GM19395 (cell line): Measurements from ENCODE around the gene OR2V1.
A peak's percentile ranks its signal among the peaks of the same experiment; 100 is the strongest.
"Not testable (repeated sequence)": the region's sequence is repeated elsewhere in the genome, so short reads cannot be mapped to it uniquely, and the experiment has no call there.

Source experiments
- ATAC-seq: cut with Tn5 transposase; IDR thresholded peaks from one replicate; pipeline ENCODE4 v1.9.1; 2021; ENCODE audit warnings: mild to moderate bottlenecking, moderate library complexity; ENCODE audit not compliant: unreplicated experiment

OR2V1 gene

GRCh38 chr5:181160152-181160754, 29.3 kb upstream of the OR2V1 start:
- ATAC-seq, result no peak

GRCh38 chr5:181159286-181160151, 28.6 kb upstream of the OR2V1 start:
- peak; percentile 74 for ATAC-seq

GRCh38 chr5:181158869-181159268, 27.9 kb upstream of the OR2V1 start:
- ATAC-seq, result no peak

- no peak for ATAC-seq
Observed at GRCh38 chr5:181156758-181157157, 25.8 kb upstream of the OR2V1 start.

GRCh38 chr5:181153814-181154213, 22.8 kb upstream of the OR2V1 start:
- ATAC-seq, result no peak

- ATAC-seq, result no peak
Observed at GRCh38 chr5:181152406-181152805, 21.4 kb upstream of the OR2V1 start.

- ATAC-seq, result no peak
Observed at GRCh38 chr5:181151146-181151545, 20.2 kb upstream of the OR2V1 start.

GRCh38 chr5:181149806-181150733, 19.1 kb upstream of the OR2V1 start:
- peak; percentile 68 for ATAC-seq

GRCh38 chr5:181149355-181149754, 18.4 kb upstream of the OR2V1 start:
- ATAC-seq, result no peak

- ATAC-seq, result not testable (repeated sequence)
Observed at GRCh38 chr5:181146927-181147636, 16.1 kb upstream of the OR2V1 start, which contains the start of gene OR2V2. Gene OR2V2, plus strand, starts transcription at chr5:181147586. Its CDS starts 7,357 bp downstream, at chr5:181154943.

GRCh38 chr5:181145133-181145532, 14.2 kb upstream of the OR2V1 start:
- no peak for ATAC-seq

GRCh38 chr5:181142054-181142453, 11.1 kb upstream of the OR2V1 start:
- no peak for ATAC-seq

- ATAC-seq, result no peak
Observed at GRCh38 chr5:181140766-181141165, 9.8 kb upstream of the OR2V1 start.

- ATAC-seq, result no peak
Observed at GRCh38 chr5:181138258-181138657, 7.3 kb upstream of the OR2V1 start.

- ATAC-seq, result no peak
Observed at GRCh38 chr5:181136361-181136955, 5.5 kb upstream of the OR2V1 start.

- ATAC-seq, result no peak
Observed at GRCh38 chr5:181134259-181134658, 3.3 kb upstream of the OR2V1 start.

- no peak for ATAC-seq
Observed at GRCh38 chr5:181133610-181134231, 2.8 kb upstream of the OR2V1 start.

- ATAC-seq, result no peak
Observed at GRCh38 chr5:181133083-181133482, 2.1 kb upstream of the OR2V1 start.

- ATAC-seq, result no peak
Observed at GRCh38 chr5:181131514-181131913, 545 bp upstream of the OR2V1 start.

GRCh38 chr5:181130081-181130480, 888 bp downstream of the OR2V1 start:
- ATAC-seq, result not testable (repeated sequence)
